SH-SY5Y (cell line): ENCODE data around the gene OSBPL7.

Experiments used
- GATA2 ChIP-seq: IDR thresholded peaks from 2 replicates; pipeline ENCODE4 v1.6.1; 2011; ENCODE audit warnings: mild to moderate bottlenecking, low read depth, low read length
- GATA3 ChIP-seq: IDR thresholded peaks from 2 replicates; pipeline ENCODE4 v1.6.1; 2011; ENCODE audit warnings: low read depth, mild to moderate bottlenecking, low read length, moderate library complexity

The OSBPL7 gene

DNA sequence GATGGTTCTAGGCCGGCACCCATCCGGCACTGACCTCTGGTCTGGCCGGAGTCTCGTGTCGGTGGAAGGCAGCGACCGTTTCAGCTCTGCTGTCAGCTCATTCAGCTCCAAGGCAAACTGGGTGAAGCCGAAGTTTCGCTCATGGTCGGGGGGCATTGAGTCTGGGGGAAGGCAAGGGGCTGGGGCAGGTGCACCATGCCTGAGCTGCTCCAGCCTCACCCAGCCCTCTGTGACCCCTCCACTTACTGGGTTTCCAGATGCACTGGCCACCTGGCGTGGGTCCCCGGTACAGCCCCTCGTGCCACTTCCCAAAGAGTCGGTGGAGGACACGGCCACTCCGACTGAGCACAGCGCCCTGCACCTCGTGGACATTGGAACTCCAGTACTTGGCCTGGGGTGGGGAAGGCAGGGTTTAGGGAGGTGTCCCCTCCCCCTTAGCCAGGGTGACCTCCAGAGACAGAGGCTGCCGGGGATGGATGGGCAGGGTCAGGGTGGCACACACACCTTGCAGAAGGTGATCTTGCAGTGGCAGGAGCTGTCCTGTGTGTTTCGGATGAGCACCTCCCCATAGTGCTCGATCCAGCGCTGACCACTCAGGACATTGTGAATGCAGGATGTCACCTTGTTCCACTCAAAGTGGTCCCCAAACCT, 12.6 kb downstream of the OSBPL7 start:
- TF ChIP-seq GATA2, result no peak
- TF ChIP-seq GATA3, result no peak

DNA sequence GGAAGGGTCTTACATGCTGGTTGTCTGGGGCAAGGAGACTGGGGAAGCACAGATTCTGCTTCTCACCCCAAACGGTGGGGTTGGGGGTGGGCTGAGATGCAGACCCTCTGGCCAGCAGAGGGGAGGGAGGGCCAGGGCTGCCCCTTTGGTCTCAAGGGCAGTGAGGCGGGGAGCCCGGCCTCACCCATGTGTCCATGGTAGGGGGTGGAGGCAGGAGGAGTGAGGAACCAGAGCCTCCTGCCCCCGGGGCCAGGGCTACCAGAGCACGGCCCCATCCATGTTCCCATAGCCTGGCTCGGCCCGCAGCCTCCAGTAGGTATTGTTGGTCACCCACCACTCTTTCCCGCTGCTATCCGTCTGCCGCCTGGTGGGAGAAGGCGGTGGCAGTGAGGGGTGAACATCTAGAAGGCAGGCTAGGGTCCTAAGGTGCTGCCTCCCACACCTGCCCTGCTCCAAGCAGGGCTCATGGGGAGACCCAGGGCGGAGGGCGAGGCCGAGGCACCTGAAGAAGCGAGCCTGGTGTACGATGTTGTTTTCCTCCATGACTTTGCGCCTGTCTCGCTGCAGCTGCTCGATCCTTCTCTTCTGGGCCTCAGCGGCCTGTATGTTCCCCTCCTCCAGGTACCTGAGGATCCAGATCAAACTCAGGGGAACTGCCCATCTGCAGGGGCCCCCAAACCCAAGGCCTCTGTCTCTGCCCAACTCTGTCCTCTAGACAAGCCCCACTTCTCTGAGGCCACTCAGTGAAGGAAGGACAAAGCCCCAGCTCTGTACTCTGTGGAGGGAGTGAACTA, 13.4 kb downstream of the OSBPL7 start:
- TF ChIP-seq GATA3 (no peak), GATA2 (no peak)

DNA sequence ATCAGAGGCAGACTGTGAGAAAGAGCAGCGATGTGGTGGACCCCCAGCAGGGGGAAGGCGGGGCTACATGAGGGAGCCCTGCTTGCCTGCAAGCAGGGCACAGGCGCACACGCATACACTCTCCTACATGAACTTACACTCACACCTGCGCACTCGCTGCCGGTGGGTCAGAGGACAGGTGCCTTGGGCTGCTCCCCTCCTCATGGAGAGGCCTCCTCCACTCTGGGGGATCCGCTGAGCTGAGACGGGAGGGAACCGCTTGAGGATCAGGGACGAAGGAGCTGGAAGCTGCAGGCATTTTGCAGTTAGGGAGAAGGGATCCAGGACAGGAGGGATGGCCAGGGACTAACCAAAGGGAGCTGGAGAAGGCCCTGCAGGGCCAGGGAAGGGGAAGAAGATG, 14.2 kb downstream of the OSBPL7 start:
- TF ChIP-seq GATA3 (no peak), GATA2 (no peak)

DNA sequence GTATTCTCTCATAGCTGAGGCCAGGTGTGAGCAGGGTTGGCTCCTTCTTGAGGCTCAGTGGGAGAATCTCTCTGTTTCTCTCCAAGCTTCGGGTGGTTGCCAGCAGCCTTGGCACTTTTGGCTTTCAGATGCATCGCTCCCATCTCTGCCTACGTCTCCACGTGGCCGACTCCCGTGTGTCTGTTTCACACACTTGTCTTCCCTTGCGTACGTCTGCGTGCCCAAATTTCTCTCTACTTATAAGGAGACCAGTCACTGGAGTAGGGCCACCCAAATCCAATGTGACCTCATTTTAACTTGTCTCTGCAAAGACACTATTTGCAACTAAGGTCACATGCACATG, 14.7 kb downstream of the OSBPL7 start:
- TF ChIP-seq GATA3 (no peak), GATA2 (no peak)

DNA sequence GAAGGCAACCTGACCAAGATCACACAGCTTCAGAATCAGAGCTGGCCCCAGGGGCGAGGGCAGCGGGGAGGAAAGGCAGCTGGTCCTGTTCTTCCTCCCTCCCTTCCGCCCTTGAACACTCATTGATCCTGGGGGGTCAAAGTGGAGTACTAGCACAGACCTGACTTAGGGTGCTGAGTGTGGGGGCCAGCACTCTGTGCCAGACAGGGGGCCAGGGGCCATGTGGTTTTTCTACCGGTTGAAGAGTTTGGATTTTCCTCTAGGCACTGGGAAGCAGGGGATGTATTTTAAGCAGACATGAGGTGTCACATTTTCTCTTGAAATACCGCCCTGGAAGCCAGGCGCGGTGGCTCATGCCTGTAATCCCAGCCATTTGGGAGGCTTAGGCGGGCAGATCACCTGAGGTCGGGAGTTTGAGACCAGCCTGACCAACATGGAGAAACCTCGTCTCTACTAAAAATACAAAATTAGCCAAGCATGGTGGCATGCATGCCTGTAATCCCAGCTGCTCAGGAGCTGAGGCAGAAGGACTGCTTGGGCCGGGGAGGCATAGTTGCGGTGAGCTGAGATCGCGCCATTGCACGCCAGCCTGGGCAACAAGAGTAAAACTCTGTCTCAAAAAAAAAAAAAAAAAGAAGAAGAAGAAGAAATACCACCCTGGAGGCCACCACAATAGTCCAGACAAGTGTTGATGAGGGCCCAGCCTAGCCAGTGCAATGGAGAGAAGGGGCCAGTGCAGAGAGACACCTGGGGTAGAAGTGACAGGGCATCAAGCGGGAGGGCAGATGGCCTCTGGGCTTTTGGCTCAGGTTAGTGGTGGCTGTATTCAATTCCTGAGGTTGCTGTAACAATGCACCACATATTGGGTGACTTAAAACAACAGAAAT, 15.3 kb downstream of the OSBPL7 start:
- TF ChIP-seq GATA2 (no peak), GATA3 (no peak)

DNA sequence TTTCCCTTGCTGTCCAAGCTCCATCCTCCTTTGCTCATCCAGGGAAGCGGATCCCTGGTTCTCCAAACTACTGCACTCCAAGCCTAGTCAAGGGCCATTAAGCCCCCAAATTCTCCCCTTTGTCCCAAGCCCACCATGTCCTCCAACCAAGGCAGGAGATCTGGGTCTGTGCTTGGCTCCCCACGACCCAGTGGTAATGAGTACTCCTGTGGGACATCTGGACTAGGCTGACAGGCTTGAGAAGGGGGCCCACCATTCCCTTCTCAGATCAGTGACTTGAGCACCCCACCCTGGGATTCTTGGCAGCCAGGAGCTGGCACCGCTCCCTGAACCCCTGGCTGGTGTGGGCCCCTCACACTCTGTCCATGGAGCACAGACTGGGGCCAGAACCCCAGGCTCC, 17.1 kb downstream of the OSBPL7 start:
- TF ChIP-seq GATA3, result no peak
- no peak for TF ChIP-seq GATA2

DNA sequence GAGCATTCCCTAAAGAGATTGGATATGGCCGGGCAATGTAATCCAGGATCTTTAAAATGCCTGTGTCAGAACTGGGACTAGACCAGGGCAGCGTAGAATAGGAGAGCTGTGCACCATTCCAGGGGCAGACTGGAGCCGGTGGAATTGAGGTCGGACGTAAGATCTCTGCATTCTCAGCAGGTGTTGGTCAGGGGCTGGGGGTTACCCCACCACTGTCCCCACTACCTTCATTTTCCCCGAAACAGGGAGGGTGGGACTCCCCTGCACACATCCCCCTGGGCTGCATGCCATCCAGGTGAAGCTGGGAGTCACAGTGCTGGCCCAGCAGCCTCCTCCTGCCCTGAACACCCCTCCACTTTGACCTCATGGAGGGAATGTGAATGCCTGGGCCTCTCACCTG, 17.8 kb downstream of the OSBPL7 start:
- TF ChIP-seq GATA2 (no peak), GATA3 (no peak)

DNA sequence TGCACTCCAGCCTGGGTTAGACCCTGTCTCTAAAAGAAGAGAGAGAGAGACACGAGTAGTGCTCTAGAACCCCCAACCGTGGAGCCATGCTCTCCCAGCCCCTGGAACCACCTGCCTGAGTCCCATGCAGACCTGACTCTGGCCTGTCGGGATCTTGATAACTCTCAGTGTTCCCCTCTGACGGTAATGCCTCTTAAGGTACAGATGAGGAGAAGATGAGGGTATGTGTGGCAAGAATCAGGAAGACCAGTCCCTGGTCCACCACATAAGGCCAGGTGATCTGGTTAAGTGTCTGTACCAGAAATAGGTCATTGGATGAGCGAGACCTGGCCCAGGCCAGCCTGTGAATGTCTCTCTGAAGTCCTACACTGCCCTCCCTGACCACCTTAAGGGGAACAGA, 18.4 kb downstream of the OSBPL7 start:
- TF ChIP-seq GATA3, result no peak
- TF ChIP-seq GATA2, result no peak

DNA sequence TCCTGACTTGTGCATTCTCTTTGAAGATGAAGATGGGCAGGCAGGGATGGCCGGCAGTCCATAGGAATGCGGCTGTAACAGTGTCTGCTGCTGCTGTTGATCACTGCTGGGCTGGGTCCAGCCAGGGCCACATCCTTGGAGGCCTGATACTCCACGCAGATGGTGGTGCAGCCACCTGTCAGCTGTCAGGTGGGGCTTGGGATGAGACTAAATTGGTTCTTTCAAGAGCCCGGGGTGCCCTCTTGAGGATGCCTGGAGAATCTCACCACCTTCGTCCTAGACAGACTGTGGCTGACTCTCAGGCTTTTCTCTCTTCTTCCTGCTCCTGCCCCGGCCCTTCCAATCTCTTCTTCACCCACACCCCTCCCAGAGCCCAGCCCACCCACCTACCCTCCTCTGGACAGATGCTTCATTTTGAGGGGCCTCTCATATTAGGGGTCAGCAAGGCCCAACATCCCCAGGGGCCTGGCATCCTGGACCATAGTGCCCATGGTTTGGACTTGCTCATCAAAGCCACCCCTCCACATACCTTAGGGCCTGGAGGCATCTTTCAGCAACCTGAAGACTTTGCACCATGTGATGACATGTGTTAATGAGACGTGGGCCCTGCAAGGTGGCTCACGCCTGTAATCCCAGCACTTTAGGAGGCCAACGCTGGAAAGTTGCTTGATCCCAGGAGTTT, 19.1 kb downstream of the OSBPL7 start:
- TF ChIP-seq GATA2 (no peak), GATA3 (no peak)

DNA sequence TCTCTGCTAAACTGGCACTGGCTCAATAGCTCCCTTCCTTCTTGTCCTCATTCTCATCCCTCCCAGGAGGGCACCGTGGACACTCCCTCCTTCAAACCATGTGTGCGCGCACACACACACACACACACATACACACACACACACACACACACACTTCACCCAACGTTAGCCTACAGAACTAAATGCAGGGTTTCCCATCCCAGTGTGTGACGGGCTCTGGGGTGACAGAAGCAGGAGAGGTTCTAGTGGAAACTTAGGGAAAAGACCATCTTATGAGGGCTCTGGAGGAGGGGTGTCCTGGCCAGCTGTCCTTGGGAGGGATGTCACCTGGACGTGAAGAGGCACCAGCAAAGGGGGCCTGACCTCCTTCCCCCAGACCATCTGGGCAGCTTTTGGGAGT, 19.7 kb downstream of the OSBPL7 start:
- no peak for TF ChIP-seq GATA3
- no peak for TF ChIP-seq GATA2

DNA sequence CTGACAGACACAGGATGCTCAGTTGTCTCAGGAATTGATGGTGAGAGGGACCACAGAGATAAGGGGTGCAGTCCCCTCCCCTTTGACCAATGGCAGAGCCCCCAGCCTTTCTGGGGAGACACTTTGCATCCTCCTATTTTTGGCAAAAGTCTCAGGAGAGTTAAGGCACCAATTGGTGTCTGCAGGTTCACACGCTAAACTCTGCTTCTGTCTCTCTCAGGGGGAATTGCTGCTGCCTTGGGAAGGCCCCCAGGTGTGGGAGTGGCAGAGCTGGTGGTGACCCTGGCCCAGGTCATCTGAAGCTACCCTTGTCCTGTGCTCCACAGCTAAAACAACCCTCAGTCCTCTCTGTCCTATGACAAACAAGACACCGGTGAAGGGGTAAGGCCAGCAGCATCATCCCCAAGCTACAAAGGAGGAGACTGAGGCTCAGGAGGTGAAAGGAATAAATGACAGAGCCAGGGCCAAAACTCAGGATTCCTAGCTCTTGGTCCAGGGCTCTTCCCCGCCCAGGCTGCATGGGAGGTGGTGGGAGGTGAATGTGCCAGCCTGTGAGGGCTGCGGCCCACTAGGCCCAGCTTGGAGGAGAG, 20.3 kb downstream of the OSBPL7 start:
- TF ChIP-seq GATA3, result no peak
- TF ChIP-seq GATA2, result no peak

DNA sequence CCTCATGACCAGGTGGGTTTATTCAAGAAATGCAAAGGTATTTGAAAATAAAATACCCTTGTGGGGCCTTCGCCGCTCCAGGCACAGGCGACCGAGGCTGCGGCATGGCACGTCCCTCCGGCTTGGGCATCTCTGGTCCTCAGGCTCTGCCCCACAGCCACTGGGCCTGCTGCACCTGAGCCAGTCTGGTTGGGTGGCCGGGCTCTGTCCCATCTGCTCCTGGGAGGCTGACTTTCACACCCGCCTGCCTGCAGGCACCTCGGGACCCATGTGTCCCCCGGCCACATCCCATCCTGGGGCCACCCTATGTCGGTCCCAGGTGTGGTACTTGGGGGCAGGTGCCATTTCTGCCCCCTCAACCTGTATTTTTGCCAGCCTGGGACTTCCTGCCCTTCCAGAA, 20.9 kb downstream of the OSBPL7 start:
- TF ChIP-seq GATA2 (no peak), GATA3 (no peak)

DNA sequence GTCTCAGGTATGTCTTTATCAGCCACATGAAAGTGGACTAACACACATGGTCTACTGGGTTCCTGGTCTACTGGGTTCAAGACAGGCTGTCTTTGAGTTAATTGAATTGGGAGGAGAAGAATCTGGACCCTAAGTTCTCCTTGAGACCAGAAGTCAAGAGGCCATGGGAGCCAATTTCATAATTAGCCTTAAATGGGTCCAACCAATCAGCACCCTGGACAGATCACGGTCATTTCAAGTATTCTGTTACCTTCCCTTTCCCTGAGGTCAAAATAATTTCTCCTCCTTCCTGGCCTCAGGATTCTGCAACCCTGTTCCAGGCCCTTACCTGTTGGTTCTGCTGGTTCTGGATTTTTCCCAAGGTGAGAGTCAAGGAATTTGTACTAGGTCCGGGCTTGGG, 23.8 kb downstream of the OSBPL7 start:
- TF ChIP-seq GATA2, result no peak
- no peak for TF ChIP-seq GATA3

DNA sequence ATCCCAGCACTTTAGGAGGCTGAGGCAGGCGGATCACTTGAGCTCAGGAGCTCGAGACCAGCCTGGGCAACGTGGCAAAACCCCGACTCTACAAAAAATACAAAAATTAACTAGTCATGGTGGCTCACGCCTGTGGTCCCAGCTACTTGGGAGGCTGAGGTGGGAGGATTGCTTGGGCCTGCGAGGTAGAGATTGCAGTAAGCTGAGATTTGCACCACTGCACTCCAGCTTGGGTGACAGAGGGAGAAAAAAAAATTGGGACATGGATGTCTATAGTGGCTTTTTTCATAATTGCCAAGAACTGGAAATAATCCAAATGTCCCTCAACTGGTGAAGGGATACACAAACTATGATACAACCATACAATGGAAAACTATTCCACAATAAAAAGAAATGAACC, 28.6 kb downstream of the OSBPL7 start:
- TF ChIP-seq GATA2 (no peak), GATA3 (no peak)
